HepG2 (cell line): ENCODE data around the gene MAT2A. TPM values are rescaled to one million over a fixed set of nuclear protein-coding genes. Genes with fewer than 3 reads are reported as not detected.

Experiments used
- ADNP ChIP-seq: sonication (generic); formaldehyde crosslinking; IDR thresholded peaks from 2 replicates; pipeline ENCODE4 v1.4.0; 2020; ENCODE audit warnings: missing genetic modification reagents
- FOXK2 ChIP-seq: fragments of 450-650 bp; IDR thresholded peaks from 2 replicates; pipeline ENCODE4 v1.6.1; 2016
- HNF4A ChIP-seq: sonication (generic); formaldehyde crosslinking; IDR thresholded peaks from 2 replicates; pipeline ENCODE4 v1.4.0; 2020; ENCODE audit warnings: missing genetic modification reagents
- HNRNPL ChIP-seq: fragments of 200-400 bp; formaldehyde crosslinking; IDR thresholded peaks from 2 replicates; pipeline ENCODE4 v1.6.1; 2017; ENCODE audit warnings: mild to moderate bottlenecking, low read depth, low read length
- KLF6 ChIP-seq: IDR thresholded peaks from 2 replicates; pipeline ENCODE4 v1.8.0; 2016; ENCODE audit warnings: missing biosample characterization, missing genetic modification reagents
- MXI1 ChIP-seq: IDR thresholded peaks from 3 replicates; pipeline ENCODE4 v1.6.1; 2012; ENCODE audit warnings: low read depth, low read length, inconsistent platforms, borderline replicate concordance
- REPIN1 ChIP-seq: sonication (generic); formaldehyde crosslinking; IDR thresholded peaks from 2 replicates; pipeline ENCODE4 v1.8.0; 2022; ENCODE audit warnings: missing genetic modification reagents, low read depth, mild to moderate bottlenecking, borderline replicate concordance
- RFXANK ChIP-seq: IDR thresholded peaks from 2 replicates; pipeline ENCODE4 v1.6.1; 2016
- SMC3 ChIP-seq: IDR thresholded peaks from 2 replicates; pipeline ENCODE4 v1.6.1; 2011; ENCODE audit warnings: low read length, improper control_type of control experiment
- SP4 ChIP-seq: sonication (generic); formaldehyde crosslinking; IDR thresholded peaks from 2 replicates; pipeline ENCODE4 v1.8.1; 2023; ENCODE audit warnings: mild to moderate bottlenecking, missing genetic modification reagents
- ZNF230 ChIP-seq: sonication (generic); formaldehyde crosslinking; IDR thresholded peaks from 2 replicates; pipeline ENCODE4 v1.4.0; 2020; ENCODE audit warnings: mild to moderate bottlenecking, missing genetic modification reagents
- ZNF616 ChIP-seq: sonication (generic); formaldehyde crosslinking; IDR thresholded peaks from 2 replicates; pipeline ENCODE4 v1.5.0; 2020; ENCODE audit warnings: low read depth, mild to moderate bottlenecking, missing genetic modification reagents
- ZNF773 ChIP-seq: sonication (generic); formaldehyde crosslinking; IDR thresholded peaks from 2 replicates; pipeline ENCODE4 v1.4.0; 2020; ENCODE audit warnings: missing genetic modification reagents, borderline replicate concordance
- ZNF780A ChIP-seq: sonication (generic); formaldehyde crosslinking; IDR thresholded peaks from 2 replicates; pipeline ENCODE4 v1.8.0; 2022; ENCODE audit warnings: mild to moderate bottlenecking, missing genetic modification reagents, moderate library complexity
- polyA plus RNA-seq, 8 experiments: library from polyadenylated mRNA; depleted of rRNA in 3 of 8; stranded (reverse) in 7 of 8; unstranded in 1 of 8; fragments of >200 nt; fragmentation: Illumina TruSeq in 4 of 8; extraction: Trizol in 4 of 8; gene quantifications; 2 replicates each; pipeline versions ENCODE4 v1.2.1 to v1.2.3, GENCODE V29; 2011 to 2016; ENCODE audit warnings: low read depth in 4 of 8, missing spikeins in 1 of 8, mixed read lengths in 1 of 8; ENCODE audit not compliant: insufficient read depth in 1 of 8
- total RNA-seq, 5 experiments: library from RNA; depleted of rRNA; stranded (reverse); fragments of >200 nt; fragmentation: Illumina TruSeq; extraction: Trizol; gene quantifications; 2 replicates each; pipeline ENCODE4 v1.2.3, GENCODE V29; 2016; ENCODE audit warnings: low read depth in 1 of 5
- TF ChIP-seq, protein P1 (sequence below), 2 experiments: sonication (generic) in 1 of 2; formaldehyde crosslinking in 1 of 2; IDR thresholded peaks; 2 replicates each; pipeline versions ENCODE4 v1.4.0 to v1.6.1; 2018 to 2020; ENCODE audit warnings: missing genetic modification reagents in 2 of 2, borderline replicate concordance in 1 of 2, low read depth in 1 of 2, mild to moderate bottlenecking in 1 of 2, missing biosample characterization in 1 of 2
- TF ChIP-seq, protein P2 (sequence below): sonication (generic); formaldehyde crosslinking; IDR thresholded peaks from 2 replicates; pipeline ENCODE4 v1.4.0; 2020; ENCODE audit warnings: low read depth, mild to moderate bottlenecking, missing genetic modification reagents
- TF ChIP-seq, protein P3 (sequence below): sonication (generic); formaldehyde crosslinking; IDR thresholded peaks from 2 replicates; pipeline ENCODE4 v1.4.0; 2020; ENCODE audit warnings: missing genetic modification reagents, borderline replicate concordance
- TF ChIP-seq, protein P4 (sequence below): sonication (generic); formaldehyde crosslinking; IDR thresholded peaks from 2 replicates; pipeline ENCODE4 v1.4.0; 2020; ENCODE audit warnings: mild to moderate bottlenecking, missing genetic modification reagents
- TF ChIP-seq, protein P5 (sequence below): sonication (generic); formaldehyde crosslinking; IDR thresholded peaks from 2 replicates; pipeline ENCODE4 v1.5.1; 2020; ENCODE audit warnings: missing genetic modification reagents, mild to moderate bottlenecking, borderline replicate concordance

MAT2A gene
- total and polyA plus RNA-seq, 2 of the 13 experiments (the other 11 are each of a cell fraction or from before 2014, with no cell fraction given): 155 to 331 TPM

DNA sequence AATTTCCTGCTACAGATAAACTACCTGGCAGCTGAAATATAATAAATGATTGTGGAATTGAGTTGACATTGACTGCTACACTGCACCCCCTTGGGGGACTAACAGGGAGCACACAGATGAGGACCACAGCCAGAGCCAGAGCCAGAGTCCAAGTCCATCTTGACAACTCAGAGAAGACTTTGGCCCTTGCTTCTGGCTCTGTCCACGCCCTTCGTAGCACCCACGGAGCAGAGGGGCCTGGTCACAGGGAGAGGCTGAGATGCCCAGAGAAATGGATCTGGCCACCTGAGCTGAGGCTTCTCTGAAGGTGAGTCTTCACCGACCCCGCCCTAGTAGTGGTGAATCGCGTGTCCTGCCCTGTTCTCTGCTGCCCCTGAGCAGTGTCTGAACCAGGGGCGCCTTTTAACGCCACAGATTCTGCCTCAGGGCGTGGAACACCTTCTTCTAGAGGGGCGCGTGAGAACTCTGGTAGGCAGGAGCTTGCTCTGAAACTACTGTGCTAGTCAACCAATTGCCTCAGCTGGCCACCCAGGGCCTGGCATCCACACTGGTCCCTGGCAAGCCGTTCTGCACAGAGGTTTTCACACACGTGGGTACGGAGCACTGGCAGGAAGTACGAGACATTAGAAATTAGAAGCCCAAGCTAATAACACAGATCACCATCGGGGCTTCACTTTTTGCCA lies 35.7 kb upstream of the MAT2A start (continued):
- TF ChIP-seq, protein P1, sequence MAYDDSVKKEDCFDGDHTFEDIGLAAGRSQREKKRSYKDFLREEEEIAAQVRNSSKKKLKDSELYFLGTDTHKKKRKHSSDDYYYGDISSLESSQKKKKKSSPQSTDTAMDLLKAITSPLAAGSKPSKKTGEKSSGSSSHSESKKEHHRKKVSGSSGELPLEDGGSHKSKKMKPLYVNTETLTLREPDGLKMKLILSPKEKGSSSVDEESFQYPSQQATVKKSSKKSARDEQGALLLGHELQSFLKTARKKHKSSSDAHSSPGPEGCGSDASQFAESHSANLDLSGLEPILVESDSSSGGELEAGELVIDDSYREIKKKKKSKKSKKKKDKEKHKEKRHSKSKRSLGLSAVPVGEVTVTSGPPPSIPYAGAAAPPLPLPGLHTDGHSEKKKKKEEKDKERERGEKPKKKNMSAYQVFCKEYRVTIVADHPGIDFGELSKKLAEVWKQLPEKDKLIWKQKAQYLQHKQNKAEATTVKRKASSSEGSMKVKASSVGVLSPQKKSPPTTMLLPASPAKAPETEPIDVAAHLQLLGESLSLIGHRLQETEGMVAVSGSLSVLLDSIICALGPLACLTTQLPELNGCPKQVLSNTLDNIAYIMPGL (CRISPR knock-in tag; IDR thresholded peaks at IDR 0.05; ENCODE audit: borderline replicate concordance in 1 of 2, low read depth in 1 of 2): no peak
- no peak for TF ChIP-seq ZNF773 (CRISPR knock-in tag)
- no peak for TF ChIP-seq RFXANK (CRISPR knock-in tag)
- peak; percentile 74 for TF ChIP-seq HNF4A
- no peak for TF ChIP-seq ADNP (CRISPR knock-in tag)
- no peak for TF ChIP-seq ZNF230 (CRISPR knock-in tag)
- TF ChIP-seq, protein P2, sequence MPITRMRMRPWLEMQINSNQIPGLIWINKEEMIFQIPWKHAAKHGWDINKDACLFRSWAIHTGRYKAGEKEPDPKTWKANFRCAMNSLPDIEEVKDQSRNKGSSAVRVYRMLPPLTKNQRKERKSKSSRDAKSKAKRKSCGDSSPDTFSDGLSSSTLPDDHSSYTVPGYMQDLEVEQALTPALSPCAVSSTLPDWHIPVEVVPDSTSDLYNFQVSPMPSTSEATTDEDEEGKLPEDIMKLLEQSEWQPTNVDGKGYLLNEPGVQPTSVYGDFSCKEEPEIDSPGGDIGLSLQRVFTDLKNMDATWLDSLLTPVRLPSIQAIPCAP (CRISPR knock-in tag): no peak
- TF ChIP-seq SMC3: peak; percentile 37; the same call in 1 of the 2 replicates
- TF ChIP-seq SP4 (CRISPR knock-in tag): no peak
- TF ChIP-seq REPIN1 (CRISPR knock-in tag): 0 out of 2 replicates have a peak, but pooled peaks have one; percentile 29
- TF ChIP-seq KLF6 (CRISPR knock-in tag): 0 out of 2 replicates have a peak, but pooled peaks have one; percentile 44
- TF ChIP-seq, protein P3, sequence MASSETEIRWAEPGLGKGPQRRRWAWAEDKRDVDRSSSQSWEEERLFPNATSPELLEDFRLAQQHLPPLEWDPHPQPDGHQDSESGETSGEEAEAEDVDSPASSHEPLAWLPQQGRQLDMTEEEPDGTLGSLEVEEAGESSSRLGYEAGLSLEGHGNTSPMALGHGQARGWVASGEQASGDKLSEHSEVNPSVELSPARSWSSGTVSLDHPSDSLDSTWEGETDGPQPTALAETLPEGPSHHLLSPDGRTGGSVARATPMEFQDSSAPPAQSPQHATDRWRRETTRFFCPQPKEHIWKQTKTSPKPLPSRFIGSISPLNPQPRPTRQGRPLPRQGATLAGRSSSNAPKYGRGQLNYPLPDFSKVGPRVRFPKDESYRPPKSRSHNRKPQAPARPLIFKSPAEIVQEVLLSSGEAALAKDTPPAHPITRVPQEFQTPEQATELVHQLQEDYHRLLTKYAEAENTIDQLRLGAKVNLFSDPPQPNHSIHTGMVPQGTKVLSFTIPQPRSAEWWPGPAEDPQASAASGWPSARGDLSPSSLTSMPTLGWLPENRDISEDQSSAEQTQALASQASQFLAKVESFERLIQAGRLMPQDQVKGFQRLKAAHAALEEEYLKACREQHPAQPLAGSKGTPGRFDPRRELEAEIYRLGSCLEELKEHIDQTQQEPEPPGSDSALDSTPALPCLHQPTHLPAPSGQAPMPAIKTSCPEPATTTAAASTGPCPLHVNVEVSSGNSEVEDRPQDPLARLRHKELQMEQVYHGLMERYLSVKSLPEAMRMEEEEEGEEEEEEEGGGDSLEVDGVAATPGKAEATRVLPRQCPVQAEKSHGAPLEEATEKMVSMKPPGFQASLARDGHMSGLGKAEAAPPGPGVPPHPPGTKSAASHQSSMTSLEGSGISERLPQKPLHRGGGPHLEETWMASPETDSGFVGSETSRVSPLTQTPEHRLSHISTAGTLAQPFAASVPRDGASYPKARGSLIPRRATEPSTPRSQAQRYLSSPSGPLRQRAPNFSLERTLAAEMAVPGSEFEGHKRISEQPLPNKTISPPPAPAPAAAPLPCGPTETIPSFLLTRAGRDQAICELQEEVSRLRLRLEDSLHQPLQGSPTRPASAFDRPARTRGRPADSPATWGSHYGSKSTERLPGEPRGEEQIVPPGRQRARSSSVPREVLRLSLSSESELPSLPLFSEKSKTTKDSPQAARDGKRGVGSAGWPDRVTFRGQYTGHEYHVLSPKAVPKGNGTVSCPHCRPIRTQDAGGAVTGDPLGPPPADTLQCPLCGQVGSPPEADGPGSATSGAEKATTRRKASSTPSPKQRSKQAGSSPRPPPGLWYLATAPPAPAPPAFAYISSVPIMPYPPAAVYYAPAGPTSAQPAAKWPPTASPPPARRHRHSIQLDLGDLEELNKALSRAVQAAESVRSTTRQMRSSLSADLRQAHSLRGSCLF (CRISPR knock-in tag): no peak
- TF ChIP-seq ZNF780A: no peak
- 0 out of 2 replicates have a peak, but pooled peaks have one; percentile 56 for TF ChIP-seq HNRNPL
- TF ChIP-seq FOXK2: no peak
- no peak for TF ChIP-seq ZNF616
- TF ChIP-seq, protein P4, sequence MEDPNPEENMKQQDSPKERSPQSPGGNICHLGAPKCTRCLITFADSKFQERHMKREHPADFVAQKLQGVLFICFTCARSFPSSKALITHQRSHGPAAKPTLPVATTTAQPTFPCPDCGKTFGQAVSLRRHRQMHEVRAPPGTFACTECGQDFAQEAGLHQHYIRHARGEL (CRISPR knock-in tag): no peak
- TF ChIP-seq, protein P5, sequence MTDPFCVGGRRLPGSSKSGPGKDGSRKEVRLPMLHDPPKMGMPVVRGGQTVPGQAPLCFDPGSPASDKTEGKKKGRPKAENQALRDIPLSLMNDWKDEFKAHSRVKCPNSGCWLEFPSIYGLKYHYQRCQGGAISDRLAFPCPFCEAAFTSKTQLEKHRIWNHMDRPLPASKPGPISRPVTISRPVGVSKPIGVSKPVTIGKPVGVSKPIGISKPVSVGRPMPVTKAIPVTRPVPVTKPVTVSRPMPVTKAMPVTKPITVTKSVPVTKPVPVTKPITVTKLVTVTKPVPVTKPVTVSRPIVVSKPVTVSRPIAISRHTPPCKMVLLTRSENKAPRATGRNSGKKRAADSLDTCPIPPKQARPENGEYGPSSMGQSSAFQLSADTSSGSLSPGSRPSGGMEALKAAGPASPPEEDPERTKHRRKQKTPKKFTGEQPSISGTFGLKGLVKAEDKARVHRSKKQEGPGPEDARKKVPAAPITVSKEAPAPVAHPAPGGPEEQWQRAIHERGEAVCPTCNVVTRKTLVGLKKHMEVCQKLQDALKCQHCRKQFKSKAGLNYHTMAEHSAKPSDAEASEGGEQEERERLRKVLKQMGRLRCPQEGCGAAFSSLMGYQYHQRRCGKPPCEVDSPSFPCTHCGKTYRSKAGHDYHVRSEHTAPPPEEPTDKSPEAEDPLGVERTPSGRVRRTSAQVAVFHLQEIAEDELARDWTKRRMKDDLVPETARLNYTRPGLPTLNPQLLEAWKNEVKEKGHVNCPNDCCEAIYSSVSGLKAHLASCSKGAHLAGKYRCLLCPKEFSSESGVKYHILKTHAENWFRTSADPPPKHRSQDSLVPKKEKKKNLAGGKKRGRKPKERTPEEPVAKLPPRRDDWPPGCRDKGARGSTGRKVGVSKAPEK (CRISPR knock-in tag): no peak
- no peak for TF ChIP-seq MXI1
